ENCODE results near the gene ALDH18A1. TPM values are rescaled to one million over a fixed set of nuclear protein-coding genes. Genes with fewer than 3 reads are reported as not detected.

ALDH18A1 gene
- total RNA-seq, 1 experiment from 2014 or later, result 166 TPM

DNA sequence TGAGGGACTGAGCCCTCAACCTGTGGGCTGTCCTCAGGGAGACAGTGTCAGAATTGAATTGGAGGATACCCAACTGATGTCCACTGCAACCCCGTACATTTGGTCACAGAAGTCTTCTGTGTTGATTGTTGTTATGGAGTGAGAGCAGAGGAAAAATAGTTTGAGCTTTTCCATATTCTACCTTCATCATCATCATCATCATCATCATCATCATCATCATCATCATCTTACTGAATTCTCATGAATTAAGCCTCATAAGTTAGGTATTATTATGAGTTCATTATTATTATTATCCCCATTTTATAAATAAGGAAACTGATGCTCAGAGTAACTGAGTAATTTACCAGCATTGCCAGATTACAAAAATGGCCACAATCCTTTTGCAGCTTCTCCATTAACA is 8.4 kb downstream of the ALDH18A1 start:
- Histone ChIP-seq H3K27me3 (replicated peaks; ENCODE audit: control insufficient read depth, insufficient read depth, low read length) (no peaks in the 10 kb centered on the region), H3K9me3 (no peaks in the 10 kb centered on the region; the same call in 1 of the 2 replicates), H3K4me3 (ENCODE audit: low read depth, low read length) (no peak overlapping the region), H3K36me3 (ENCODE audit: control insufficient read depth, insufficient read depth, low read length) (peaks cover 11% of the 10 kb centered on the region), H3K4me1 (peaks cover 18% of the 10 kb centered on the region)
- Mint-ChIP-seq H3K27ac (ENCODE audit: unreplicated experiment) (no peak overlapping the region), H3K4me1 (ENCODE audit: low read depth, unreplicated experiment) (peaks cover 17% of the 10 kb centered on the region), H3K36me3 (ENCODE audit: insufficient read depth, unreplicated experiment) (peaks cover 81% of the 10 kb centered on the region), H3K27me3 (ENCODE audit: insufficient read depth, unreplicated experiment) (no peaks in the 10 kb centered on the region), H3K4me3 (ENCODE audit: unreplicated experiment) (no peak overlapping the region), H3K9me3 (ENCODE audit: unreplicated experiment) (peaks cover 10% of the 10 kb centered on the region)
- TF ChIP-seq, protein P1, sequence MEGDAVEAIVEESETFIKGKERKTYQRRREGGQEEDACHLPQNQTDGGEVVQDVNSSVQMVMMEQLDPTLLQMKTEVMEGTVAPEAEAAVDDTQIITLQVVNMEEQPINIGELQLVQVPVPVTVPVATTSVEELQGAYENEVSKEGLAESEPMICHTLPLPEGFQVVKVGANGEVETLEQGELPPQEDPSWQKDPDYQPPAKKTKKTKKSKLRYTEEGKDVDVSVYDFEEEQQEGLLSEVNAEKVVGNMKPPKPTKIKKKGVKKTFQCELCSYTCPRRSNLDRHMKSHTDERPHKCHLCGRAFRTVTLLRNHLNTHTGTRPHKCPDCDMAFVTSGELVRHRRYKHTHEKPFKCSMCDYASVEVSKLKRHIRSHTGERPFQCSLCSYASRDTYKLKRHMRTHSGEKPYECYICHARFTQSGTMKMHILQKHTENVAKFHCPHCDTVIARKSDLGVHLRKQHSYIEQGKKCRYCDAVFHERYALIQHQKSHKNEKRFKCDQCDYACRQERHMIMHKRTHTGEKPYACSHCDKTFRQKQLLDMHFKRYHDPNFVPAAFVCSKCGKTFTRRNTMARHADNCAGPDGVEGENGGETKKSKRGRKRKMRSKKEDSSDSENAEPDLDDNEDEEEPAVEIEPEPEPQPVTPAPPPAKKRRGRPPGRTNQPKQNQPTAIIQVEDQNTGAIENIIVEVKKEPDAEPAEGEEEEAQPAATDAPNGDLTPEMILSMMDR (IDR thresholded peaks at IDR 0.05; ENCODE audit: insufficient read depth in 1 of 2, low read depth in 1 of 2, low read length in 1 of 2, severe bottlenecking in 1 of 2, unreplicated experiment in 1 of 2), result no peak
- intact Hi-C loops (cut with micrococcal nuclease; ENCODE audit: unreplicated experiment), result no loop called here
- ChIA-PET POLR2A (no interaction called here), CTCF (no interaction called here)
- DNase-seq, result no peak
- no TSS peak for BruUV-seq (replicated peaks)

DNA sequence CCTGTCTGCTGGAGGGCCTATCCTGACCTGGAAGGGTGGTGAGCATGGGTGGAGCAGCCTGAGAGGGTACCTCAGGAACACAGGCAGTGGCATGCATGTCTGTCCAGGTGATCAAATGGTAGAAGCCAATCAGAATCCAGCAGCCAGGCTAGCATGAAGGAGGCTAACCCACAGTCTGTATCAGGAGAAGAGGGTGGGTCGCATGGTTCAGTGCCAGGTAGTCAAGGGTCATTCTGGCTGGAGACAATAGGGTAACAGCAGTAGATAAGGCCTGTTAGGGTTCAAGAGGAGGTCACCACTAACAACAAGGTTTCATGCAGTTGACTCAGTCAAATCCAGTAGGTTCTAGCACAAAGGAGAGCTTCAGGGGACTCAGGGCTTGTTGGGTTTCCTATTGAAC is 10.4 kb downstream of the ALDH18A1 start:
- H3K4me1 Mint-ChIP-seq (ENCODE audit: low read depth, unreplicated experiment), result peaks cover 17% of the 10 kb centered on the region
- Histone ChIP-seq H3K4me3 (ENCODE audit: low read depth, low read length) (no peak overlapping the region), H3K36me3 (ENCODE audit: control insufficient read depth, insufficient read depth, low read length) (peaks cover 7% of the 10 kb centered on the region), H3K4me1 (peaks cover 18% of the 10 kb centered on the region), H3K9me3 (no peaks in the 10 kb centered on the region), H3K27me3 (replicated peaks; ENCODE audit: control insufficient read depth, insufficient read depth, low read length) (no peaks in the 10 kb centered on the region)
- H3K9me3 Mint-ChIP-seq (ENCODE audit: unreplicated experiment), result peaks cover 3% of the 10 kb centered on the region
- CTCF ChIA-PET, result no interaction called here
- POLR2A ChIA-PET, result no interaction called here
- no peak overlapping the region for H3K4me3 Mint-ChIP-seq (ENCODE audit: unreplicated experiment)
- DNase-seq, result no peak
- TF ChIP-seq, protein P1 (IDR thresholded peaks at IDR 0.05; ENCODE audit: insufficient read depth in 1 of 2, low read depth in 1 of 2, low read length in 1 of 2, severe bottlenecking in 1 of 2, unreplicated experiment in 1 of 2), result no peak
- H3K36me3 Mint-ChIP-seq (ENCODE audit: insufficient read depth, unreplicated experiment), result peaks cover 77% of the 10 kb centered on the region
- no peak overlapping the region for H3K27ac Mint-ChIP-seq (ENCODE audit: unreplicated experiment)
- BruUV-seq (replicated peaks), result no TSS peak
- H3K27me3 Mint-ChIP-seq (ENCODE audit: insufficient read depth, unreplicated experiment), result no peaks in the 10 kb centered on the region
- intact Hi-C loops (cut with micrococcal nuclease; ENCODE audit: unreplicated experiment), result no loop called here

DNA sequence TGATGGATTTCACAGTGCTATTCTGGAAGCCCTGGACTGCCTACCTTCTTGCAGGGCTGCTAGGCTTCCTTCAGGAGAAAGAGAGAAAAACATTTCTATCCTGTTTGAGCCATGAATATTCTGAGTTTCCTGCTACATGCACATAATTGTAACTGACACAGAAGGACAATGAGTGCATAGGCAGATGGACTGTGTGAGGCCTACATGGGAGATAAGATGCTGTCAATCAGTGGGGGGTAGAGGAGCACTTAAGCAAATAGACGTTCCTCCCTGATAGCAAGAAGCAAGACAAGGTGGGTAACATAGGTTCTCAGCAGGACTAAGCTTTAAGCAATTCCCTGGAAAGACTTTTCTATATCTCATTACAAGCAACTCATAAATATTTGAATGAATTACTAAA is 11.6 kb downstream of the ALDH18A1 start:
- H3K4me1 ChIP-seq, result peaks cover 18% of the 10 kb centered on the region
- H3K36me3 ChIP-seq (ENCODE audit: control insufficient read depth, insufficient read depth, low read length), result peaks cover 9% of the 10 kb centered on the region
- BruUV-seq (replicated peaks), result no TSS peak

More for the DNA sequence above, 11.6 kb downstream of the ALDH18A1 start:
- Histone ChIP-seq H3K27me3 (replicated peaks; ENCODE audit: control insufficient read depth, insufficient read depth, low read length) (no peaks in the 10 kb centered on the region), H3K4me3 (ENCODE audit: low read depth, low read length) (no peak overlapping the region), H3K9me3 (no peaks in the 10 kb centered on the region)
- POLR2A ChIA-PET, result no interaction called here
- intact Hi-C loops (cut with micrococcal nuclease; ENCODE audit: unreplicated experiment), result no loop called here
- Mint-ChIP-seq H3K27ac (ENCODE audit: unreplicated experiment) (no peak overlapping the region), H3K9me3 (ENCODE audit: unreplicated experiment) (no peaks in the 10 kb centered on the region), H3K4me3 (ENCODE audit: unreplicated experiment) (no peak overlapping the region), H3K4me1 (ENCODE audit: low read depth, unreplicated experiment) (peaks cover 25% of the 10 kb centered on the region), H3K36me3 (ENCODE audit: insufficient read depth, unreplicated experiment) (peaks cover 77% of the 10 kb centered on the region), H3K27me3 (ENCODE audit: insufficient read depth, unreplicated experiment) (no peaks in the 10 kb centered on the region)
- no peak for DNase-seq
- TF ChIP-seq, protein P1 (IDR thresholded peaks at IDR 0.05; ENCODE audit: insufficient read depth in 1 of 2, low read depth in 1 of 2, low read length in 1 of 2, severe bottlenecking in 1 of 2, unreplicated experiment in 1 of 2), result no peak
- CTCF ChIA-PET, result no interaction called here
